H1 (cell line): ENCODE results near the gene PEX16. TPM values are rescaled to one million over a fixed set of nuclear protein-coding genes. Genes with fewer than 3 reads are reported as not detected.

Experiments used
- CTCF ChIA-PET: fragments of 300-600 bp; sonication (Branson Sonifier 250); formaldehyde crosslinking; loops from one replicate; lab custom pipeline; 2021; ENCODE audit not compliant: partially characterized antibody; lab: Charles Lee
- POLR2A ChIA-PET: fragments of 300-600 bp; sonication (Branson Sonifier 250); formaldehyde crosslinking; loops from one replicate; lab custom pipeline; 2021; ENCODE audit warnings: inconsistent platforms; ENCODE audit not compliant: partially characterized antibody; lab: Charles Lee
- DNase-seq, 2 experiments: peaks; one replicate each; pipeline versions ENCODE4 v3.0.0 to v3.0.0-alpha.2; 2010 to 2022; ENCODE audit warnings: low spot score in 2 of 2, low read depth in 1 of 2, mixed read lengths in 1 of 2
- FAIRE-seq: peaks from 2 replicates; lab custom pipeline; 2011; peaks lifted over from hg19 to GRCh38; lab: Jason Lieb, UNC
- H2AFZ ChIP-seq: 2 replicates; pipeline ENCODE4 v1.8.1; 2012; ENCODE audit warnings: low read length, inconsistent platforms
- H2AK5ac ChIP-seq: 2 replicates; pipeline ENCODE4 v1.6.1; 2013; ENCODE audit warnings: low read depth, low read length
- H2BK120ac ChIP-seq: replicated peaks from 2 replicates; pipeline ENCODE3; 2013; ENCODE audit warnings: low read depth, low read length, inconsistent platforms
- H2BK12ac ChIP-seq: 2 replicates; pipeline ENCODE4 v1.6.1; 2013; ENCODE audit warnings: low read depth, low read length
- H2BK15ac ChIP-seq: 2 replicates; pipeline ENCODE4 v1.6.1; 2013; ENCODE audit warnings: low read length
- H2BK20ac ChIP-seq: 2 replicates; pipeline ENCODE4 v1.6.1; 2013; ENCODE audit warnings: low read length
- H2BK5ac ChIP-seq: 2 replicates; pipeline ENCODE4 v1.6.1; 2013; ENCODE audit warnings: low read depth, low read length
- H3K14ac ChIP-seq: 2 replicates; pipeline ENCODE4 v1.6.1; 2013; ENCODE audit warnings: inconsistent platforms; ENCODE audit not compliant: insufficient read length
- H3K18ac ChIP-seq: 2 replicates; pipeline ENCODE4 v1.6.1; 2013; ENCODE audit warnings: low read length; ENCODE audit errors: extremely low read depth
- H3K23ac ChIP-seq: 2 replicates; pipeline ENCODE4 v1.6.1; 2013; ENCODE audit warnings: inconsistent platforms; ENCODE audit not compliant: insufficient read length
- H3K23me2 ChIP-seq: 2 replicates; pipeline ENCODE4 v1.6.1; 2013; ENCODE audit warnings: low read depth, low read length
- H3K27ac ChIP-seq: 2 replicates; pipeline ENCODE4 v1.6.1; 2011; ENCODE audit warnings: low read depth, low read length, inconsistent platforms
- H3K27me3 ChIP-seq, 4 experiments: replicated peaks in 1 of 4; 1 replicate in 1 of 4; 2 replicates in 3 of 4; pipeline versions ENCODE4 v1.6.1 to v1.8.1; 2011 to 2013; ENCODE audit warnings: low read length in 3 of 4, mild to moderate bottlenecking in 3 of 4, inconsistent platforms in 2 of 4, mixed read lengths in 2 of 4, moderate library complexity in 1 of 4; ENCODE audit not compliant: control insufficient read depth in 3 of 4, insufficient read depth in 3 of 4; ENCODE audit errors: extremely low read depth in 1 of 4
- H3K36me3 ChIP-seq, 4 experiments: 2 replicates each; pipeline versions ENCODE4 v1.6.1 to v1.8.1; 2011 to 2013; ENCODE audit warnings: mild to moderate bottlenecking in 4 of 4, low read length in 3 of 4, moderate library complexity in 2 of 4, control low read depth in 1 of 4, inconsistent platforms in 1 of 4; ENCODE audit not compliant: insufficient read depth in 4 of 4, control insufficient read depth in 2 of 4
- H3K4ac ChIP-seq: replicated peaks from 2 replicates; pipeline ENCODE3; 2013; ENCODE audit warnings: low read length, low read depth, mixed read lengths, inconsistent platforms; ENCODE audit not compliant: insufficient read length
- H3K4me1 ChIP-seq, 4 experiments: replicated peaks in 1 of 4; 1 replicate in 1 of 4; 2 replicates in 3 of 4; pipeline versions ENCODE4 v1.6.1 to v1.8.1; 2011 to 2013; ENCODE audit warnings: low read length in 3 of 4, inconsistent platforms in 2 of 4, mixed read lengths in 1 of 4; ENCODE audit not compliant: insufficient read depth in 4 of 4, control insufficient read depth in 3 of 4
- H3K4me2 ChIP-seq, 2 experiments: 2 replicates each; pipeline versions ENCODE4 v1.6.1 to v1.8.1; 2011 to 2013; ENCODE audit warnings: low read depth in 2 of 2, low read length in 2 of 2, control low read depth in 1 of 2, inconsistent platforms in 1 of 2, mild to moderate bottlenecking in 1 of 2; ENCODE audit not compliant: insufficient read depth in 1 of 2
- H3K4me3 ChIP-seq, 4 experiments: fragments of 200-600, 300-600 bp in 1 of 4; sonication (generic), shearing (Covaris generic), sonication (Bioruptor Twin) in 1 of 4; 2 replicates each; pipeline versions ENCODE4 v1.5.1 to v1.8.1; 2011 to 2016; ENCODE audit warnings: low read length in 4 of 4, low read depth in 3 of 4, control low read depth in 2 of 4, inconsistent platforms in 2 of 4, mild to moderate bottlenecking in 2 of 4, mixed read lengths in 1 of 4, moderate library complexity in 1 of 4; ENCODE audit not compliant: insufficient read depth in 2 of 4; ENCODE audit errors: extremely low read depth in 1 of 4
- H3K56ac ChIP-seq: replicated peaks from 2 replicates; pipeline ENCODE3; 2013; ENCODE audit warnings: low read depth, mild to moderate bottlenecking, mixed read lengths, low read length, inconsistent platforms; ENCODE audit not compliant: insufficient read length
- H3K79me1 ChIP-seq: 2 replicates; pipeline ENCODE4 v1.6.1; 2013; ENCODE audit warnings: low read depth, low read length, control low read depth
- H3K79me2 ChIP-seq, 2 experiments: 2 replicates each; pipeline versions ENCODE4 v1.6.1 to v1.8.1; 2012 to 2013; ENCODE audit warnings: low read length in 2 of 2, mild to moderate bottlenecking in 2 of 2, inconsistent platforms in 1 of 2; ENCODE audit not compliant: insufficient read depth in 2 of 2, control insufficient read depth in 1 of 2
- H3K9ac ChIP-seq, 4 experiments: replicated peaks in 1 of 4; 1 replicate in 1 of 4; 2 replicates in 3 of 4; pipeline versions ENCODE4 v1.6.1 to v1.8.1; 2011 to 2013; ENCODE audit warnings: low read depth in 3 of 4, low read length in 3 of 4, control low read depth in 2 of 4, mild to moderate bottlenecking in 2 of 4, moderate library complexity in 2 of 4, inconsistent platforms in 1 of 4; ENCODE audit errors: extremely low read depth in 1 of 4
- H3K9me3 ChIP-seq, 2 experiments: 2 replicates each; pipeline versions ENCODE4 v1.6.1 to v1.8.1; 2012 to 2013; ENCODE audit warnings: mild to moderate bottlenecking in 2 of 2, moderate library complexity in 2 of 2, control low read depth in 1 of 2, inconsistent platforms in 1 of 2, low read depth in 1 of 2, low read length in 1 of 2, mixed read lengths in 1 of 2; ENCODE audit not compliant: insufficient read depth in 2 of 2
- H4K20me1 ChIP-seq, 2 experiments: replicated peaks in 1 of 2; 2 replicates each; pipeline versions ENCODE3 to v1.8.1; 2011 to 2013; ENCODE audit warnings: inconsistent platforms in 2 of 2, low read length in 2 of 2, mild to moderate bottlenecking in 1 of 2; ENCODE audit not compliant: insufficient read depth in 2 of 2, control insufficient read depth in 1 of 2
- H4K5ac ChIP-seq: 2 replicates; pipeline ENCODE4 v1.6.1; 2013; ENCODE audit warnings: low read length, low read depth, mixed read lengths, inconsistent platforms; ENCODE audit not compliant: insufficient read length
- H4K8ac ChIP-seq: 2 replicates; pipeline ENCODE4 v1.8.0; 2013; ENCODE audit warnings: mild to moderate bottlenecking, moderate library complexity, low read length, inconsistent platforms; ENCODE audit not compliant: insufficient read depth; ENCODE audit errors: extremely low read depth
- H4K91ac ChIP-seq: replicated peaks from 2 replicates; pipeline ENCODE3; 2013; ENCODE audit warnings: low read length, mixed read lengths, inconsistent platforms; ENCODE audit not compliant: insufficient read length
- ATF2 ChIP-seq: IDR thresholded peaks from 2 replicates; pipeline ENCODE4 v1.6.1; 2012; ENCODE audit warnings: low read length, inconsistent platforms
- BRCA1 ChIP-seq: IDR thresholded peaks from 2 replicates; pipeline ENCODE4 v1.6.1; 2012; ENCODE audit warnings: low read depth, low read length, improper control_type of control experiment
- CBX5 ChIP-seq: fragments of 300-800, 300-1000 bp; sonication (generic); IDR thresholded peaks from 2 replicates; pipeline ENCODE4 v1.7.1; 2016; ENCODE audit warnings: antibody characterized with exemption, low read length, low read depth
- CEBPB ChIP-seq: IDR thresholded peaks from 2 replicates; pipeline ENCODE4 v1.6.1; 2012; ENCODE audit warnings: low read depth, low read length
- CHD2 ChIP-seq: IDR thresholded peaks from 2 replicates; pipeline ENCODE4 v1.6.1; 2012; ENCODE audit warnings: low read length, improper control_type of control experiment
- CTBP2 ChIP-seq: IDR thresholded peaks from 2 replicates; pipeline ENCODE4 v1.7.0; 2011; ENCODE audit warnings: borderline replicate concordance, mild to moderate bottlenecking, moderate library complexity, mixed read lengths, low read length; ENCODE audit not compliant: insufficient read depth, insufficient read length
- EP300 ChIP-seq, 2 experiments: IDR thresholded peaks; 1 replicate in 1 of 2; 2 replicates in 1 of 2; pipeline ENCODE4 v1.6.1; 2011 to 2012; ENCODE audit warnings: low read depth in 2 of 2, low read length in 2 of 2, mild to moderate bottlenecking in 2 of 2, borderline replicate concordance in 1 of 2, inconsistent platforms in 1 of 2, moderate library complexity in 1 of 2
- KDM5A ChIP-seq: fragments of 200-600 bp; IDR thresholded peaks from 2 replicates; pipeline ENCODE4 v1.7.1; 2012; ENCODE audit warnings: mild to moderate bottlenecking, low read length, inconsistent platforms, mixed read lengths
- MAFK ChIP-seq: IDR thresholded peaks from 2 replicates; pipeline ENCODE4 v1.6.1; 2012; ENCODE audit warnings: low read depth, mild to moderate bottlenecking, improper control_type of control experiment, low read length
- NANOG ChIP-seq: IDR thresholded peaks from 2 replicates; pipeline ENCODE4 v1.6.1; 2011; ENCODE audit warnings: low read length, low read depth, mild to moderate bottlenecking, inconsistent platforms; ENCODE audit not compliant: insufficient read depth, poor library complexity, severe bottlenecking
- PHF8 ChIP-seq: fragments of 200-600 bp; sonication (generic); conservative IDR thresholded peaks from 2 replicates; pipeline ENCODE4 v1.7.1; 2012; ENCODE audit warnings: low read depth, mild to moderate bottlenecking, inconsistent platforms, low read length, moderate library complexity
- WGBS, 2 experiments: shearing (Covaris generic) in 1 of 2; methylation state at CpG; one replicate each; pipeline versions ENCODE4 v1.1.6 to v1.1.7; 2013 to 2015; ENCODE audit warnings: low lambda C conversion rate in 2 of 2, mixed read lengths in 2 of 2, inconsistent platforms in 1 of 2, low coverage in 1 of 2, missing lambda C conversion rate in 1 of 2; ENCODE audit not compliant: insufficient replicate concordance in 2 of 2, insufficient coverage in 1 of 2, insufficient read length in 1 of 2; ENCODE audit errors: extremely low coverage in 1 of 2, missing lambda C conversion rate in 1 of 2; 5-methylcytosine and 5-hydroxymethylcytosine counted together
- polyA plus RNA-seq, 7 experiments: library from polyadenylated mRNA; depleted of rRNA in 3 of 7; stranded (reverse) in 5 of 7; unstranded in 2 of 7; fragments of >200 nt in 5 of 7; fragments of 200-250 nt in 2 of 7; gene quantifications; 1 replicate in 5 of 7; 2 replicates in 1 of 7; 4 replicates in 1 of 7; pipeline versions ENCODE4 v1.2.1 to v1.2.3, GENCODE V29; 2011 to 2013; ENCODE audit warnings: missing spikeins in 2 of 7, mixed read lengths in 2 of 7
- total RNA-seq: library from RNA; stranded (reverse); fragmentation: NEBNext Ultra II Directional; extraction: Animal tissue kit (Norgen Biotek cat#: 25700); gene quantifications from 2 replicates; pipeline ENCODE4 v1.2.1, GENCODE V29; 2021

PEX16 gene
- total and polyA plus RNA-seq, 2 of the 8 experiments (the other 6 are each of a cell fraction or from before 2014, with no cell fraction given) = 29.2 to 36.0 TPM

DNA sequence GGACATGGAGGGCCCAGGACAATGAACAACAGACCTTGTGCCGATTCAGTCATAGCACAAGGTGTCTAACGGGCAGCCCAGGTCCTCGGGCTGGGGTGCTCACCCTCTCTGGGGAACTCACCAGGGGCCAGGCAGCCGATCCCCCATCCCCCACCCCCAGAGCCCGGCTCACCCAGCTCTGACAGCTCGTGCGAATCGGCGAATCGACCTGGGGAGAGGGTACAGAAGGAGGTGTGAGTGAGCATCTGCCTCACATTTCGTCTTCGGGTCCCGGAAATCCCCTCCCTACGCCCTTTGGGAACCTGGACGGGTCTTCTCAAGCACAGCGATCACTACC lies 423 bp downstream of the PEX16 start:
- Histone ChIP-seq H3K4ac (no peak overlapping the region), H3K4me1 (peaks cover 12 to 28% (median 20%) of the 10 kb centered on the region in 4 experiments), H3K27me3 (peaks cover 0 to 9% (median 0%) of the 10 kb centered on the region in 4 experiments; a peak in 3 of 7 replicates), H3K79me2 (peaks cover 0 to 6% of the 10 kb centered on the region in 2 experiments; a peak in 1 of 4 replicates), H2BK12ac (no peak overlapping the region), H3K9me3 (no peaks in the 10 kb centered on the region), H4K5ac (no peak overlapping the region), H3K14ac (no peak overlapping the region), H3K36me3 (peaks cover 3 to 21% (median 15%) of the 10 kb centered on the region in 4 experiments; a peak in 7 of 8 replicates), H3K27ac (peak overlapping the region; percentile 64; the same call in 1 of the 2 replicates), H3K23ac (no peak overlapping the region), H3K9ac (peak overlapping the region in 3 of 4 experiments; percentile 44 to 70 (median 45); a peak in 6 of 7 replicates), H3K23me2 (peaks cover 17% of the 10 kb centered on the region), H2BK5ac (no peak overlapping the region; the same call in 1 of the 2 replicates), H3K79me1 (peaks cover 8% of the 10 kb centered on the region; the same call in 1 of the 2 replicates), H4K8ac (no peak overlapping the region), H2AFZ (no peak overlapping the region), H2AK5ac (no peak overlapping the region), H2BK120ac (no peak overlapping the region), H4K91ac (no peak overlapping the region), H3K18ac (no peak overlapping the region), H2BK15ac (no peak overlapping the region), H3K56ac (no peak overlapping the region), H3K4me3 (peak overlapping the region; percentile 84 to 90 (median 88)), H3K4me2 (peak overlapping the region; percentile 91 to 97), H2BK20ac (no peak overlapping the region), H4K20me1 (peaks cover 4 to 19% of the 10 kb centered on the region in 2 experiments)
- FAIRE-seq = no peak
- WGBS, 2 experiments = 14% methylated on average over 16 of the region's 16 CpGs; no CpG with 5 or more reads in 1 of the 2 experiments
- TF ChIP-seq PHF8 (no peak), ATF2 (no peak), CEBPB (no peak), CBX5 (no peak), BRCA1 (no peak), EP300 (IDR thresholded peaks at IDR 0.05; ENCODE audit: borderline replicate concordance in 1 of 2, low read depth in 2 of 2, low read length in 2 of 2) (no peak), MAFK (no peak), NANOG (no peak), KDM5A (no peak), CHD2 (no peak), CTBP2 (no peak)
- ChIA-PET POLR2A (interaction anchor here (0.6 to 5.4 kb wide), 10 partner anchors 10 to 384 kb away, joined by 3 to 36 read pairs (median 4); partner anchors contain the start of genes FREY1 and PHF21A), CTCF (interaction anchor here (1.6 to 4.7 kb wide), 4 partner anchors 37 to 74 kb away, joined by 5 to 33 read pairs (median 10); no protein-coding TSS in a partner anchor)
- DNase-seq = no peak
